HEK293 (cell line): ENCODE data around the gene PCBP2.

Experiments
- CTCF ChIA-PET: fragments of 350-600 bp; formaldehyde crosslinking; extraction: SDS; loops from one replicate; lab custom pipeline; 2021; ENCODE audit warnings: antibody characterized with exemption; lab: Yijun Ruan, JAX
- POLR2A ChIA-PET: fragments of 300-600 bp; formaldehyde crosslinking; extraction: SDS; loops from one replicate; lab custom pipeline; 2020; ENCODE audit warnings: antibody characterized with exemption, inconsistent platforms; lab: Yijun Ruan, JAX
- H3K27ac ChIP-seq: fragments of 200-500 bp; sonication (Bioruptor generic); 2 replicates; pipeline ENCODE4 v1.5.1; 2014; ENCODE audit warnings: low read depth, low read length, control low read depth, inconsistent platforms; ENCODE audit errors: extremely low read depth
- H3K36me3 ChIP-seq, 2 experiments: fragments of 200-500 bp in 1 of 2; sonication (Bioruptor generic) in 1 of 2; 1 replicate in 1 of 2; 2 replicates in 1 of 2; pipeline ENCODE4 v1.5.1; 2014 to 2017; ENCODE audit warnings: inconsistent platforms in 2 of 2, low read length in 2 of 2; ENCODE audit not compliant: control insufficient read depth in 2 of 2, insufficient read depth in 1 of 2
- H3K4me1 ChIP-seq: fragments of 200-500 bp; sonication (Bioruptor generic); 2 replicates; pipeline ENCODE4 v1.5.1; 2014; ENCODE audit warnings: mild to moderate bottlenecking, low read length, inconsistent platforms; ENCODE audit not compliant: control insufficient read depth, insufficient read depth
- H3K4me3 ChIP-seq: 2 replicates; pipeline ENCODE4 v1.5.1; 2011; ENCODE audit warnings: low read depth, mild to moderate bottlenecking, control low read depth, low read length, moderate library complexity
- H3K9me3 ChIP-seq: fragments of 200-500 bp; sonication (Bioruptor generic); 2 replicates; pipeline ENCODE4 v1.5.1; 2014; ENCODE audit warnings: low read depth, low read length, inconsistent platforms; ENCODE audit not compliant: control insufficient read depth, insufficient read depth
- KLF1 ChIP-seq: fragments of 450-650 bp; formaldehyde crosslinking; IDR thresholded peaks from 2 replicates; pipeline ENCODE4 v1.5.1; 2016; ENCODE audit warnings: missing biosample characterization, missing genetic modification characterization
- PRDM1 ChIP-seq: fragments of 450-650 bp; formaldehyde crosslinking; IDR thresholded peaks from 2 replicates; pipeline ENCODE4; 2016; ENCODE audit warnings: missing biosample characterization, missing genetic modification characterization
- TRIM28 ChIP-seq: IDR thresholded peaks from 2 replicates; pipeline ENCODE4 v1.6.1; 2011; ENCODE audit warnings: low read length, control low read depth, borderline replicate concordance
- ZBTB17 ChIP-seq: fragments of 450-650 bp; formaldehyde crosslinking; IDR thresholded peaks from 2 replicates; pipeline ENCODE4 v1.5.1; 2016; ENCODE audit warnings: missing biosample characterization, missing genetic modification characterization
- ZFHX2 ChIP-seq: fragments of 450-650 bp; formaldehyde crosslinking; conservative IDR thresholded peaks from 2 replicates; pipeline ENCODE4 v1.5.1; 2016; ENCODE audit warnings: missing biosample characterization, missing genetic modification characterization
- ZFP41 ChIP-seq: fragments of 450-650 bp; formaldehyde crosslinking; IDR thresholded peaks from 2 replicates; pipeline ENCODE4 v1.5.1; 2016; ENCODE audit warnings: missing biosample characterization, missing genetic modification characterization, borderline replicate concordance
- ZFP69B ChIP-seq: fragments of 450-650 bp; formaldehyde crosslinking; IDR thresholded peaks from 2 replicates; pipeline ENCODE4 v1.5.1; 2016; ENCODE audit warnings: missing biosample characterization, missing genetic modification characterization
- ZNF10 ChIP-seq: fragments of 450-650 bp; formaldehyde crosslinking; IDR thresholded peaks from 2 replicates; pipeline ENCODE4 v1.5.1; 2017; ENCODE audit warnings: missing biosample characterization, missing genetic modification characterization
- ZNF23 ChIP-seq: fragments of 450-650 bp; formaldehyde crosslinking; IDR thresholded peaks from 2 replicates; pipeline ENCODE4 v1.5.1; 2016; ENCODE audit warnings: missing biosample characterization, missing genetic modification characterization, borderline replicate concordance
- ZNF366 ChIP-seq: fragments of 450-650 bp; formaldehyde crosslinking; conservative IDR thresholded peaks from 2 replicates; pipeline ENCODE4 v1.5.1; 2016; ENCODE audit warnings: missing biosample characterization, missing genetic modification characterization
- ZNF544 ChIP-seq: fragments of 450-650 bp; formaldehyde crosslinking; IDR thresholded peaks from 2 replicates; pipeline ENCODE4 v1.5.0; 2017; ENCODE audit warnings: missing biosample characterization, missing genetic modification characterization
- ZNF571 ChIP-seq: fragments of 450-650 bp; formaldehyde crosslinking; IDR thresholded peaks from 2 replicates; pipeline ENCODE4 v1.5.0; 2017; ENCODE audit warnings: missing biosample characterization, missing genetic modification characterization
- ZNF600 ChIP-seq: fragments of 450-650 bp; formaldehyde crosslinking; IDR thresholded peaks from 2 replicates; pipeline ENCODE4 v1.5.1; 2016; ENCODE audit warnings: missing biosample characterization, missing genetic modification characterization
- ZNF843 ChIP-seq: fragments of 450-650 bp; formaldehyde crosslinking; IDR thresholded peaks from 2 replicates; pipeline ENCODE4 v1.5.1; 2016; ENCODE audit warnings: missing biosample characterization, missing genetic modification characterization
- TF ChIP-seq, protein P1 (sequence below): fragments of 450-650 bp; formaldehyde crosslinking; IDR thresholded peaks from 2 replicates; pipeline ENCODE4 v1.5.1; 2016; ENCODE audit warnings: missing biosample characterization, missing genetic modification characterization
- TF ChIP-seq, protein P2 (sequence below): fragments of 450-650 bp; formaldehyde crosslinking; IDR thresholded peaks from 2 replicates; pipeline ENCODE4 v1.5.1; 2017; ENCODE audit warnings: missing biosample characterization, missing genetic modification characterization
- TF ChIP-seq, protein P3 (sequence below): fragments of 450-650 bp; formaldehyde crosslinking; IDR thresholded peaks from 2 replicates; pipeline ENCODE4 v1.5.1; 2016; ENCODE audit warnings: missing biosample characterization, missing genetic modification characterization

PCBP2 gene

DNA sequence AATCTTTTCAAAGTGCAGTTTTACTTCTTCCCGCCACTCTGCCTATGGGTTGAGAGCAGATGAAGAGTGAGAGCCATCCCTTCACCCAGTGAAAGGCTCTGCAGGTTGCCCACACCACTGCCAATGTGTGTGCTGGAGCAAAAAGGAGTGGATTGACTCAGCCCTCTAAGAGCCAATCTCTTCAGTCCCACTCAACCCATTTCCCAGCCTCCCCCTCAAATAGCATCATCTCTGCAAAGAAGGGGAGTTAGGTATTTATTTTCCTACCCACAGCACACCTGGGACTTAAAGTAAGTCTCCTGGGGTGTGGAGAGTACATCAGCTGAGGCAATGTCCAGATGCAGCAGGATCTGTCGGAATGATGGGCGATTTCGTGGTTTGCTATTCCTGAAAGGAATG is 32.1 kb downstream of the PCBP2 start:
- Histone ChIP-seq H3K4me3 (no peak overlapping the region), H3K4me1 (no peaks in the 10 kb centered on the region), H3K27ac (no peak overlapping the region), H3K9me3 (no peaks in the 10 kb centered on the region), H3K36me3 (peaks cover 15 to 88% of the 10 kb centered on the region in 2 experiments)
- TF ChIP-seq ZNF600 (tag by site-specific recombination) (peak; percentile 85), ZFHX2 (tag by site-specific recombination) (peak; percentile 57; the same call in 1 of the 2 replicates), ZNF366 (tag by site-specific recombination) (0 out of 2 replicates have a peak, but pooled peaks have one; percentile 33), PRDM1 (tag by site-specific recombination) (peak; percentile 56; the same call in 1 of the 2 replicates), ZFP41 (no peak), ZNF10 (tag by site-specific recombination) (peak; percentile 43)
- POLR2A ChIA-PET, result interaction anchor here (0.7 to 3.9 kb wide), 6 partner anchors 9 to 163 kb away, joined by 3 to 39 read pairs (median 6); partner anchors contain the start of genes AAAS, MAP3K12, PRR13 and TARBP2
- CTCF ChIA-PET, result interaction anchor here (0.7 kb wide), 1 partner anchor 17 kb away, joined by 3 read pairs; the partner anchor contains the start of gene TARBP2

DNA sequence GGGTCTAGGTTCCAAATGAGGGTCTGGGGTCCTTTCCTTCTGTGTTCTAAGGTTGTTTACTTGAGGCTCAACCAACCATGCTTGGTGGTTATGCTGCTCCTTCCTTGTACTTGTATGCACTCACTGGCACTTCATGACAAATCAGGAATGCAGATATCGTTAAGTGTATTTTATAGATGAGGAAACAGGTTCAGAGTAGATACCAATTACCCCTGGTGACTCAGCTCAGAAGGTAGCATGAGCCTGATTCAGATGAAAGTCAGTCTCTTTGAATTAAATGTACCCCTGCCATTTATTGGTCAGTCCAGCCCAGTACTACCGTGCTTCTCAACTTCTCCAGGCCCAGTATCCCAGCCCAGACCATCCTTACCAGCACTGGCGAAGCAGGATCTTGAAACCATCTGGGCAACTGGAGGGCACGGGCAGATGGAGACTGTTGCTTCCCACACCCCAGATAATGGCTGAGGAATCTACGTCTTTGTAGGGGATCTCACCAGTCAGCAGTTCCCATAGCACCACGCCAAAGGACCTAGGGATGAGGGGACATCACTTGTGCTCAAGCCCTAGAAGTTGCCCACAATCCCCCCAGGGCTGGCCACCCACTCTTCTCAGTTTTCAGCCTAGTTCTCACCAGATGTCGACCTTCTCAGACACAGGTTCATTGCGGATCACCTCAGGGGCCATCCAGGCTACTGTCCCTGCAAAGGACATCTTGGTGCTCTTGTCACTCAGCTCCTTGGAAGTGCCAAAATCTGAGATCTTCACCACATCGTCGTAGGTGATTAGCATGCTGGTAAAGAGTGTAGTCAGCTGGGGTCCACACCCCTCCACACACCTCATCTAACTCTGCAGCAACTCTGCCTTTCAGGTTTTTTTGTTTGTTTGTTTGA is 33.0 kb downstream of the PCBP2 start:
- Histone ChIP-seq H3K4me3 (no peak overlapping the region), H3K9me3 (no peaks in the 10 kb centered on the region), H3K4me1 (no peaks in the 10 kb centered on the region), H3K27ac (no peak overlapping the region), H3K36me3 (peaks cover 9 to 79% of the 10 kb centered on the region in 2 experiments; a peak in 2 of 3 replicates)
- ChIA-PET CTCF (interaction anchor here (0.6 to 1.0 kb wide), 2 partner anchors 261 to 715 kb away, joined by 3 to 5 read pairs; no protein-coding TSS in a partner anchor), POLR2A (interaction anchor here (1.4 kb wide), 1 partner anchor 16 kb away, joined by 5 read pairs; the partner anchor contains the start of gene TARBP2)
- TF ChIP-seq ZNF843 (tag by site-specific recombination), result no peak
- TF ChIP-seq ZNF23 (tag by site-specific recombination), result no peak
- no peak for TF ChIP-seq ZFP69B (tag by site-specific recombination)
- TF ChIP-seq, protein P1, sequence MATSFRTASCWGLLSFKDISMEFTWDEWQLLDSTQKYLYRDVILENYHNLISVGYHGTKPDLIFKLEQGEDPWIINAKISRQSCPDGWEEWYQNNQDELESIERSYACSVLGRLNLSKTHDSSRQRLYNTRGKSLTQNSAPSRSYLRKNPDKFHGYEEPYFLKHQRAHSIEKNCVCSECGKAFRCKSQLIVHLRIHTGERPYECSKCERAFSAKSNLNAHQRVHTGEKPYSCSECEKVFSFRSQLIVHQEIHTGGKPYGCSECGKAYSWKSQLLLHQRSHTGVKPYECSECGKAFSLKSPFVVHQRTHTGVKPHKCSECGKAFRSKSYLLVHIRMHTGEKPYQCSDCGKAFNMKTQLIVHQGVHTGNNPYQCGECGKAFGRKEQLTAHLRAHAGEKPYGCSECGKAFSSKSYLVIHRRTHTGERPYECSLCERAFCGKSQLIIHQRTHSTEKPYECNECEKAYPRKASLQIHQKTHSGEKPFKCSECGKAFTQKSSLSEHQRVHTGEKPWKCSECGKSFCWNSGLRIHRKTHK (tag by site-specific recombination), result no peak
- TF ChIP-seq KLF1 (tag by site-specific recombination), result no peak
- TF ChIP-seq ZNF600 (tag by site-specific recombination), result peak; percentile 4; the same call in 1 of the 2 replicates
- no peak for TF ChIP-seq TRIM28
- TF ChIP-seq ZNF544 (tag by site-specific recombination), result no peak
- TF ChIP-seq, protein P2, sequence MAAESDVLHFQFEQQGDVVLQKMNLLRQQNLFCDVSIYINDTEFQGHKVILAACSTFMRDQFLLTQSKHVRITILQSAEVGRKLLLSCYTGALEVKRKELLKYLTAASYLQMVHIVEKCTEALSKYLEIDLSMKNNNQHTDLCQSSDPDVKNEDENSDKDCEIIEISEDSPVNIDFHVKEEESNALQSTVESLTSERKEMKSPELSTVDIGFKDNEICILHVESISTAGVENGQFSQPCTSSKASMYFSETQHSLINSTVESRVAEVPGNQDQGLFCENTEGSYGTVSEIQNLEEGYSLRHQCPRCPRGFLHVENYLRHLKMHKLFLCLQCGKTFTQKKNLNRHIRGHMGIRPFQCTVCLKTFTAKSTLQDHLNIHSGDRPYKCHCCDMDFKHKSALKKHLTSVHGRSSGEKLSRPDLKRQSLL (tag by site-specific recombination), result no peak
- TF ChIP-seq, protein P3, sequence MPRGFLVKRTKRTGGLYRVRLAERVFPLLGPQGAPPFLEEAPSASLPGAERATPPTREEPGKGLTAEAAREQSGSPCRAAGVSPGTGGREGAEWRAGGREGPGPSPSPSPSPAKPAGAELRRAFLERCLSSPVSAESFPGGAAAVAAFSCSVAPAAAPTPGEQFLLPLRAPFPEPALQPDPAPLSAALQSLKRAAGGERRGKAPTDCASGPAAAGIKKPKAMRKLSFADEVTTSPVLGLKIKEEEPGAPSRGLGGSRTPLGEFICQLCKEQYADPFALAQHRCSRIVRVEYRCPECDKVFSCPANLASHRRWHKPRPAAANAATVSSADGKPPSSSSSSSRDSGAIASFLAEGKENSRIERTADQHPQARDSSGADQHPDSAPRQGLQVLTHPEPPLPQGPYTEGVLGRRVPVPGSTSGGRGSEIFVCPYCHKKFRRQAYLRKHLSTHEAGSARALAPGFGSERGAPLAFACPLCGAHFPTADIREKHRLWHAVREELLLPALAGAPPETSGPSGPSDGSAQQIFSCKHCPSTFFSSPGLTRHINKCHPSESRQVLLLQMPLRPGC (tag by site-specific recombination), result no peak
- TF ChIP-seq ZNF571 (tag by site-specific recombination), result no peak
- TF ChIP-seq ZBTB17 (tag by site-specific recombination), result peak; percentile 49; the same call in 1 of the 2 replicates
- TF ChIP-seq, all 188 proteins: peak for 2
